ENCODE data around the gene GATA3.

GATA3 gene

DNA sequence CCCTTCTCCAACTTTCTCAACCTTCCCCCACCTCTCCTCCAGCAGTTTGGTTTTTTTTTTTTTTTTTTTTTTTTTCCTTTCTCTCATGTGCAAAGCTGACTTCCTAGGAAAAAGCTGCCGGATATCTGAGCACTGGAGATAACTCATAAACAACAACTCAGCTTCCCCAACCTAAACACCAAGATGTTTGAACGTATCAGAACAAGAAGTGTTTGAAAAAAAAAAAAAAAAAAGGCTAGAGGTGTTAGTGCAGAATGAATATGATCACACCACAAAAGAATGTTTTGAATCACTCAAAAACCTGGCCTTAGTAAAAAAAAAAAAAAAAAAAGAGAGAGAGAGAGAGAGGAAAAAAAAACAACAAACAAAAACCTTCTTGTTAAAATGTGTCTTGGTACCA, 11.2 kb downstream of the GATA3 start:
- no peak for DNase-seq

DNA sequence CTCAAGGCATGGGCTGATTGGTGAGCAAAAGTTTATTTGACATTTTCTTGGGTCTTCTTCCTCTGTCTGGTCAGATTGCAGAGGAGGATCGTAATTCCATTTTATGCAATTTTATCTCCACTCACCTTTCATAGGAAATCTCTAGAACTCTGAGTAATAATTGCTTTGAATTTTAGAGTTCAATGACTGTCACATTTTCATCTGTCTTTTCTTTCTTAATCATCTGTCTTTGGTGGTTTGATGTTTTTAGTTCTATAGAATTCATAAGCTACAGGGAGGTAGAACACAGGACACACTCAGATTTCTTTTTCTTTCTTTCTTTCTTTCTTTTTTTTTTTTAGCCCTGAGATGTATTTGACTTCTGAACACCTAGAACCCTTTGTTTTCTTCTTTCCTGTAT, 11.6 kb downstream of the GATA3 start:
- no peak for DNase-seq

DNA sequence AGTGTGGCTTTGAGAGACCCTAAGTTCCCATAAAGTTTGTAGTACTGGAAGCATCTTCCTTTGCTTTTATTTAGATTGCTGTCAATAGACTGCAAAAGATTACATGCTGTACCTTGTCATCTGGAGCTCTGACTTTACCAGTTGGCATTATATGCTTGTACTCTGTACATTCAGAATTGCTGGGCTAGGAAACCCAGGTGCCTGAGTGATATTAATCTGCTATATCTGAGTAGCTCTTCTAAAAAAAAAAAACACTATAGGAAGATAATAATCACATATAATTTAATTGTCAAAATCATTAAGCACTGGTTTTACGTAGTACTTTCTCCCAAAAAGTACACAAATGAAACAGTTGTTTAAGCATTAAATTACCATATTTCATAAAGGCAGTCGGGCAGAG, 12.3 kb downstream of the GATA3 start:
- no peak for DNase-seq

DNA sequence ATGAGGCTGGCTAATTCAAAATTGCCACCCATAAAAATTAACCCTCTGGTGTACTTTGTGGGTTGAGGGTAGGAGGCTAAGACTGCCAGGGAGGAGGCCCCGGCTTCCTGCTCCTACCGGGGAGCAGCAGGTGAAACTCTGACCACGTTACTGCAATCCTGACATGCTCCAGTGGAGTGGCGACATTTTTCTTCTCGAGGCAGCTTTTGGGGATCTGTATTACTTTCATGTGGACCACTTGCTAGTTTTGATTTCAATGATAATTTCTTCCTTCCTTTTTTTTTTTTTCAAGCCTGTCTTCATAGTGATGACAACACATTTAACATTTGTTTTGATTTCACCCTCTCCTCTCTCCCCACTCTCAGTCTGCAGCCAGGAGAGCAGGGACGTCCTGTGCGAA, 14.6 kb downstream of the GATA3 start:
- DNase-seq, result no peak

DNA sequence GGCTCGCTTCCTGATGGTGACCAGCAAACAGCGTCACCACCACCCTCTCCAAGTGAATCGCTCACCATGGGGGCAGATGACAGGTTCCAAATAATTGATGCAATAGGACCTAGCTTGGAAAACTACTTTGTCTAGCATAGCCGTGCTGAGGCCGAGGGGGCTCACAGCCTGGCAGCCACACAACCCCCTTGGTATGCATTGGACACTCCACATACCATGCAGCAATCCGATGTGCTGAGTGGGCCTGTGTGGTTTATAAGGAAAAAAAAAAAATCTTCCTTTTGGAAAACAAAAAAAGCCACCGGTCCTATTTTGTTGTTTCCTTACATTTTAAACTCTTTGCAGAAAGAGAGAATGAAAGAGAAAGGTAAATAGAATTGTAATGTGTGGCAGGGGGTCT, 15.1 kb downstream of the GATA3 start:
- no peak for DNase-seq

DNA sequence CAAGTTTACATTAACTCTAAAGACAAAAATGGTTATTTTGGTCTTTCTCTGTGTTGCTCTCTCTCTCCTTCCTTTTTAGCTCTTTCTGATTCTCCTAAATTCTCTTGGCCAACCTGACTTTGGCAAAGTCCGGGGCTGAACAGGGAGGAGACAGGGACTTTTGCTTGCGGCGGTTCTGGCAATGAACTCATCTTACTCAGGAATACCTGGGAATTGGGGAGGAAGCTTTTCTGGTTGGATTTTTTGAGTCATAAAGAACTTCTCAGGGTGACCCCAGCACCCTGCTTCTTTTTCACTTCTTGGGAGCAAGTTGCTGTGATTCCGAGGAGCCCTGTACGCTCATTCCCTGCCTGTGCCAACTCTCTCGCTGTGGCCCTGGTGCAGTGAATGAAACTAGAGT, 16.0 kb downstream of the GATA3 start:
- no peak for DNase-seq

- DNase-seq, result no peak
Measured at GRCh38 chr10:8071006-8071405, 16.5 kb downstream of the GATA3 start.

DNA sequence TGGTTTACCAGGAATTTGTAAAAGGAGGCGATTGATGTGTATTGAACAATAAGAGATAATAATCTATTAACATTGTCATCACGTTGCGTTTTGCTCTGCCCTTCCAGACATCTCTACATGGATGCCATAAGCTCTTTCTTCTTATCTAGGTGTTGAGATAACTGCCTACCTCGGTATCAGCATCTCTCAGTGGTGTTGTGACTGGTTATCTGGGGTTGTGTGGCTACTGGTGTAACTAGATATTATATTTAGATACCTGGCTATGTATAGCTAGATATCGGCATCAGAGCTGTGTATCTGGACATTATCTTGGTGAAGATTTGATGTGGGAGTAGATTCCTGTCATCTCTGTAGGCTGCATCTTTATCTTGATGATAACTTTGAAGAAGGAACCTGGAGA, 17.2 kb downstream of the GATA3 start:
- no peak for DNase-seq

- no peak for DNase-seq
Measured at GRCh38 chr10:8072211-8072610, 17.7 kb downstream of the GATA3 start.

DNA sequence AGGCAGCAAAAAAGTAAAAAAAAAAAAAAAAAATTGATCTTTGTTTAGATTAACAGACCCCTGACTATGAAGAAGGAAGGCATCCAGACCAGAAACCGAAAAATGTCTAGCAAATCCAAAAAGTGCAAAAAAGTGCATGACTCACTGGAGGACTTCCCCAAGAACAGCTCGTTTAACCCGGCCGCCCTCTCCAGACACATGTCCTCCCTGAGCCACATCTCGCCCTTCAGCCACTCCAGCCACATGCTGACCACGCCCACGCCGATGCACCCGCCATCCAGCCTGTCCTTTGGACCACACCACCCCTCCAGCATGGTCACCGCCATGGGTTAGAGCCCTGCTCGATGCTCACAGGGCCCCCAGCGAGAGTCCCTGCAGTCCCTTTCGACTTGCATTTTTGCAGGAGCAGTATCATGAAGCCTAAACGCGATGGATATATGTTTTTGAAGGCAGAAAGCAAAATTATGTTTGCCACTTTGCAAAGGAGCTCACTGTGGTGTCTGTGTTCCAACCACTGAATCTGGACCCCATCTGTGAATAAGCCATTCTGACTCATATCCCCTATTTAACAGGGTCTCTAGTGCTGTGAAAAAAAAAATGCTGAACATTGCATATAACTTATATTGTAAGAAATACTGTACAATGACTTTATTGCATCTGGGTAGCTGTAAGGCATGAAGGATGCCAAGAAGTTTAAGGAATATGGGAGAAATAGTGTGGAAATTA, 19.4 kb downstream of the GATA3 start:
- DNase-seq, result no peak

DNA sequence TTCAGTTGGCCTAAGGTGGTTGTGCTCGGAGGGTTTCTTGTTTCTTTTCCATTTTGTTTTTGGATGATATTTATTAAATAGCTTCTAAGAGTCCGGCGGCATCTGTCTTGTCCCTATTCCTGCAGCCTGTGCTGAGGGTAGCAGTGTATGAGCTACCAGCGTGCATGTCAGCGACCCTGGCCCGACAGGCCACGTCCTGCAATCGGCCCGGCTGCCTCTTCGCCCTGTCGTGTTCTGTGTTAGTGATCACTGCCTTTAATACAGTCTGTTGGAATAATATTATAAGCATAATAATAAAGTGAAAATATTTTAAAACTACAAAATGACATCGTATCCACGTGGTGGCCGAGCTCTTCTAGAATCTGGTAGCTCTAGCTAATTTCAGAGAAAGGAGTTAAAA, 20.4 kb downstream of the GATA3 start:
- DNase-seq, result no peak

DNA sequence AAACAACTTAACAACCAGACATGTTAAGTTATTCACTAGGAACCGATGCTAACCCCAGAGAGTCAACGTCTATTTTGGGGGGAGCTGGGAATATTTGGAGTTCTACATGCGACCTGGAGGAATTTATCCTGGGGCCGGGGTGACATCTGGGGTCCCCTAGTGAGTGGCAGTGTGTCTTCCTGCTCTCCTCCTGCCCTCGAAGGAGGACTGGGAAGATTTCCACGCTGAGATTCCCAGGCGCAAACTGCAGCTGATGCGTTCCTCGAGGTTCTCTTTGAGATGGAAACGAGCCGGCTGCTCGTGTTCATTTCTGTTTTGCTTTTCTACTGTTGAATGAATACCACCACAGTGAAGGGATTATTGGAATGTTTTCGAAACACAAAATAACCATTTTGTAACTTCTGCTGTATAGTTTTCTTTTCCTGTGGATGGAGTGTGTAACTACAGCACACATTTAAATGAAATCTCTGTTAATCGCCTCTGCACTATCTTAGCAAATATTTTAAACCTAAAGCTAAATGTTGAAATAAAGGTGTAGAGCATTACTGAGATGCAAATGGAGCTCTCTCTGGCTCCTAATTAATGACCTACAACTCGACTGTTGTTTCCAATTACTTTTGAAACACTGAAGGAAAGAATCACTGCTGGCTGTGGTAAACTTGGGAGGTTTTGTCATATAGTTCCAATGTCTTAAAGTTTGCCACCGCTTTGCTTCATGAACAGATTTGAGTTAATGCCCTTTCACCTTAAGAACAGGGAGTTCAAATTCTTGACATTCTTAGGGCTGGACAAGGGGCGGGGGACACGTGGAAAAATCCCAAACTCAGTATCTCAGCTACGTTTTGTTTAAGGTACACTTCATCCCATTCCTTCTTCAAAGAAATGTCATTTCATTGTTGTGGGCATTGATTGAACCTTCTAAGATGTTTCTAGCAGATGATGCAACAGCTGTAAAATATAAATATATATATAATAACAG, 21.1 kb downstream of the GATA3 start:
- no peak for DNase-seq

DNA sequence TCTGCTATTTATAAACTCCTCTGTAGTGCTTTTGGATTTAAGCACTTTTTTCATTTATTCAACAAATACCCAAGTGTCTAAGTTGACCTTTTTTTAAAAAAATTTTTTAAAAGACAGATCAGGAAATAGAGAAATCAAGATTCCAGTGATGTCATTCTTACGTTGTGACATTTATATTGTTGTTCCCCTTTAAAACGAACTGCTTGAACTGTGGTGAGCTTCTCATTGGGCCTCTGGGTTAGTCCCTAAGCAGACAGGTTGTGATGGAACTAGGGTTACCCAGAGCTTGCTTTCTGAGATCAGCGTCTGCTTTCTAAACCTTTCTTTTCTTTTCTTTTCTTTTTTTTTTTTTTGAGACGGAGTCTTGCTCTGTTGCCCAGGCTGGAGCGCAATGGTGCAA, 22.4 kb downstream of the GATA3 start:
- DNase-seq, result no peak

GRCh38 chr10:8078027-8078426, 23.5 kb downstream of the GATA3 start:
- no peak for DNase-seq

GRCh38 chr10:8079126-8079525, 24.6 kb downstream of the GATA3 start:
- DNase-seq, result no peak

- DNase-seq, result no peak
Measured at GRCh38 chr10:8084799-8085198, 30.3 kb downstream of the GATA3 start.

DNA sequence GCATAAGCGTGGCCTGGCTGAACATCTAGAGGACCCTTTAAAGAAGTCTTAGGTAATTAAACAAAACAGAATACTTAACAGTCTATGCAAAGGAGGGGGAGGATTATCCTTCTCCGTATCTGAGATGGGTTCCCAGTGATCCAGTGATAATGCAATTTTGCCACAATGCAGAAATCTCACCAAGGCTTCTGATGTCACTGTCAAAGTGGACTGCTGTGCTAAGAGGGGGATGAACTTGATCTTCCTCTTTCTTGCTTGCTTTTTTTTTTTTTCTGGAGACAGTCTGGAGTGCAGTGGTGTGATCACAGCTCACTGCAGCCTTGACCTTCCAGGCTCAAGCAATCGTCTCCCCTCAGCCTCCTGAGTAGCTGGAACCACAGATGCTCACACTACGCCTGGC, 30.8 kb downstream of the GATA3 start:
- no peak for DNase-seq

DNA sequence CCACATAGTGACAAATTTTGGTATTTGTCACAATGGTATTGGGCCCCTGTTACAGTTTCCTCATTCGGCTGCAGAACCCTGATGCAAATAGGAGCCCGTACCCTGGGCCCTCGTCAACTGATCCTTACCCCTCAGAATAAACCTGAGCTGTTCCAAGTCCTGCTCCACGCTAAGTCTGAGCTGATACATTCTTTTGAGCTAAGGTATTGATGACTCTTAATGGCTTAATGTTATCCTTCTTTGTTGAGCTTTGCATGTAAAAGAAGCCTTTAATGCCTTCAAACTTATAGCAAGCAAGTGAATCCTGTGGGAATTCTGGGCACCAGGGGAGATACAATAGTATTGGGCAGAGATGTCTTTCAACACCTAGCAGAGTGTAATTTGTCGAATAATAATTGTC, 31.8 kb downstream of the GATA3 start:
- no peak for DNase-seq

DNA sequence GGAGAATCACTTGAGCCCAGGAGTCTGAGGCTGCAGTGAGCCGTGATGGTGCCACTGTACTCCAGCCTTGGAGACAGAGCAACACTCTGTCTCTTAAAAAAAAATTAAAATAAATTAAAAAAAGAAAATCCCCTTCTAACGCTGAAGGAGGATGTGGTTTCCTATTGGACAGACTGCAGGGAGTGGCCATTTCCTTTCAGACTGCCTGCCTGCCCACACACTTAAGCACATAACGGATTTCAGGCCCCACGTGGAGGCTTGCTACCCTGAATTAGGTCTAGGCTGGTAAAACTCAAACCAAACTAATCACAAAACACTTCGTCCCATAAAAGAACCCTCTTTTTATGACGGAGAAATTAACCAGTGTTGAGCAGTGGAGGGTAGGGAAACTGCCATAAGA, 34.0 kb downstream of the GATA3 start:
- no peak for DNase-seq

DNA sequence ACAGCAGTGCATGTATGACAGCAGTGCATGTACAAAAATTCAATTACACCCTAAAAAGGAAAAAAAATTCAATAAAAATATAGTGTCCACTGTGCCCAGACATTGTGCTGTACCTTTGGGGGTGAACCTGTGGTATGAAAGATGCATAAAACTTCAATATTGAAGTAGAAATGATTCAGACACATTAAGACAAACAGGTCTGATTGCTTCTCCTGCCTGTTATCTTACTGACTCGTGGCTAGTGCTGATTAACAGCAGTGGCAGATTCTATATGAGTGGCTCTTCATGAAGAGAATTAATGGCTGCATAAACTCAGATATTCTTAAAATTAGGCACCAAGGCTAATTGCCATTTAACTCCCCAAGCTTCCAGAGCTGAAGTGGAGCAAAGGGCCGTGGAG, 37.9 kb downstream of the GATA3 start:
- no peak for DNase-seq

DNA sequence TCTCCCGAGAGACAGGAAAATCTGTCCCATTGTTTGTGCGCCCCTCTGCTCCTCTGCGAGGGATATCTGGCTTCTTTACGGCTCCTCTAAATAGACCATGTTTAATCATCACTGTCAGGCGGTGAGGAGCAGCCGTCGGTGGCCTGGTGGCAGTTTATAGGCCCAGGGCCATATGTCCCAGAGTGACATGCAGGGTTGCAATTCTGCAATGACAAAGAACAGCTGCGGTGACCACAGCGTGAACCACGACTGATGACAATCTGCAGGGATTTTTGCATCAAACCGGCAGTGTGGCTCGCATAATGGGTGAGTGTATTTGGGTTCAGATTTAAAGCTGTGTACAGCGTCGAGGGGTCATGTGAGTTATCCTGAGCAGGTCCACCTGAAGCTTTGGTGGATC, 41.5 kb downstream of the GATA3 start:
- DNase-seq, result no peak

DNA sequence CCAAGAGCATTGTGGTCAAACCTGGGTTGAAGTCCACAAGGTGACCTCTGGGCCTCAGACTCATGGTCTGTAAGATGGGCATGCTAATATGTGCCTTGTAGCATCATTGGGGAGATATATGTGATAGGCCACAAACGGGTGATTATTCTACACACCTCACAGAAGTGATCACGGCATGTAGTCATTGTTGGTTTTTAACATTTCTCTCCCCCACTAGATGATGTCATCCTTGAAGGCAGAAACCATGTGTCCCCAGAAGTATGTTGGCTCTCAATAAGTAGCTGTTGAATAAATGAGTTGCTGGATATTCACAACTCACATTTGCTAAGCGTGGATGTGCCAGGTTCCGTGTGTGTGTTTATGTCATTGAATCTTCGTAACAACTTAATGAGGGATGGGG, 42.4 kb downstream of the GATA3 start:
- DNase-seq, result no peak

- DNase-seq, result no peak
Measured at GRCh38 chr10:8100366-8100765, 45.9 kb downstream of the GATA3 start.

- no peak for DNase-seq
Measured at GRCh38 chr10:8102708-8103401, 48.4 kb downstream of the GATA3 start.

All from activated CD8-positive, alpha-beta memory T cell treated with anti-CD3 and anti-CD28 coated beads, Interleukin-2, amount 50 U/mL, for 4 hours (primary cell).